K562 (cell line): ENCODE measurements around the gene ALKBH8. TPM values are rescaled to one million over a fixed set of nuclear protein-coding genes. Genes with fewer than 3 reads are reported as not detected.

Source experiments
- KLF16 ChIP-seq: IDR thresholded peaks from 2 replicates; pipeline ENCODE4 v1.6.1; 2016; ENCODE audit warnings: antibody characterized with exemption
- LCOR ChIP-seq: sonication (generic); formaldehyde crosslinking; IDR thresholded peaks from 2 replicates; pipeline ENCODE4 v1.8.0; 2022; ENCODE audit warnings: mild to moderate bottlenecking, missing genetic modification reagents
- NFATC3 ChIP-seq: fragments of 450-650 bp; IDR thresholded peaks from 2 replicates; pipeline ENCODE4 v1.6.1; 2017; ENCODE audit warnings: mild to moderate bottlenecking
- NFIX ChIP-seq: fragments of 250-450 bp; sonication (Bioruptor Pico); IDR thresholded peaks from 2 replicates; pipeline ENCODE4 v1.4.0; 2020; ENCODE audit warnings: low read depth, mild to moderate bottlenecking, moderate library complexity
- NR3C1 ChIP-seq: sonication (generic); formaldehyde crosslinking; IDR thresholded peaks from 2 replicates; pipeline ENCODE4 v1.8.1; 2022; ENCODE audit warnings: missing genetic modification reagents
- PATZ1 ChIP-seq: fragments of 250-450 bp; sonication (Bioruptor Pico); IDR thresholded peaks from 2 replicates; pipeline ENCODE4 v1.5.0; 2020; ENCODE audit warnings: mild to moderate bottlenecking, borderline replicate concordance
- RCOR1 ChIP-seq, 2 experiments: IDR thresholded peaks; 2 replicates each; pipeline ENCODE4 v1.6.1; 2012; ENCODE audit warnings: low read depth in 2 of 2, low read length in 2 of 2, borderline replicate concordance in 1 of 2, improper control_type of control experiment in 1 of 2
- SP2 ChIP-seq: IDR thresholded peaks from 2 replicates; pipeline ENCODE4 v1.6.1; 2011; ENCODE audit warnings: mild to moderate bottlenecking, low read depth, low read length, moderate library complexity; ENCODE audit not compliant: poor library complexity, severe bottlenecking; ENCODE audit errors: extremely low read depth
- ZNF217 ChIP-seq: sonication (generic); formaldehyde crosslinking; IDR thresholded peaks from 2 replicates; pipeline ENCODE4 v1.8.0; 2022; ENCODE audit warnings: mild to moderate bottlenecking, missing genetic modification reagents
- ZNF224 ChIP-seq: sonication (generic); formaldehyde crosslinking; IDR thresholded peaks from 2 replicates; pipeline ENCODE4 v1.8.0; 2022; ENCODE audit warnings: mild to moderate bottlenecking, missing genetic modification reagents
- ZNF354B ChIP-seq: fragments of 250-450 bp; sonication (Bioruptor Pico); IDR thresholded peaks from 2 replicates; pipeline ENCODE4 v1.4.0; 2020
- ZNF592 ChIP-seq: fragments of 450-650 bp; IDR thresholded peaks from 2 replicates; pipeline ENCODE4 v1.6.1; 2017; ENCODE audit warnings: antibody characterized with exemption, mild to moderate bottlenecking
- ZNF695 ChIP-seq: fragments of 450-650 bp; formaldehyde crosslinking; IDR thresholded peaks from 2 replicates; pipeline ENCODE4 v1.4.0; 2020; ENCODE audit warnings: mild to moderate bottlenecking, moderate library complexity
- polyA plus RNA-seq, 8 experiments: library from polyadenylated mRNA; depleted of rRNA in 4 of 8; stranded (reverse) in 5 of 8; unstranded in 3 of 8; fragments of >200 nt; fragmentation: Nextera tagmentation in 2 of 8; fragmentation: Illumina TruSeq in 1 of 8; extraction: Ambion mirVana in 2 of 8; extraction: Trizol in 1 of 8; gene quantifications; 2 replicates each; pipeline versions ENCODE4 v1.2.1 to v1.2.3, GENCODE V29; 2011 to 2014; ENCODE audit warnings: inconsistent platforms in 1 of 8, missing spikeins in 1 of 8
- total RNA-seq, 7 experiments: library from RNA; depleted of rRNA in 6 of 7; stranded (reverse); fragments of >200 nt in 6 of 7; fragmentation: Illumina TruSeq in 2 of 7; extraction: Trizol in 2 of 7; gene quantifications; 2 replicates each; pipeline versions ENCODE4 v1.2.1 to v1.2.3, GENCODE V29; 2011 to 2021; ENCODE audit warnings: low replicate concordance in 1 of 7
- TF ChIP-seq, protein P1 (sequence below): fragments of 200-800 bp; sonication (Bioruptor generic); IDR thresholded peaks from 2 replicates; pipeline ENCODE4 v1.6.1; 2017; ENCODE audit warnings: missing genetic modification characterization, missing compliant biosample characterization

Gene ALKBH8
- total and polyA plus RNA-seq, 9 of the 15 experiments (the other 6 are each of a cell fraction or from before 2014, with no cell fraction given), result 4.3 to 14.4 (median 9.1) TPM

- TF ChIP-seq ZNF217 (CRISPR knock-in tag), result no peak
- no peak for TF ChIP-seq KLF16
- no peak for TF ChIP-seq ZNF224
- TF ChIP-seq LCOR (CRISPR knock-in tag), result no peak
- TF ChIP-seq, protein P1, sequence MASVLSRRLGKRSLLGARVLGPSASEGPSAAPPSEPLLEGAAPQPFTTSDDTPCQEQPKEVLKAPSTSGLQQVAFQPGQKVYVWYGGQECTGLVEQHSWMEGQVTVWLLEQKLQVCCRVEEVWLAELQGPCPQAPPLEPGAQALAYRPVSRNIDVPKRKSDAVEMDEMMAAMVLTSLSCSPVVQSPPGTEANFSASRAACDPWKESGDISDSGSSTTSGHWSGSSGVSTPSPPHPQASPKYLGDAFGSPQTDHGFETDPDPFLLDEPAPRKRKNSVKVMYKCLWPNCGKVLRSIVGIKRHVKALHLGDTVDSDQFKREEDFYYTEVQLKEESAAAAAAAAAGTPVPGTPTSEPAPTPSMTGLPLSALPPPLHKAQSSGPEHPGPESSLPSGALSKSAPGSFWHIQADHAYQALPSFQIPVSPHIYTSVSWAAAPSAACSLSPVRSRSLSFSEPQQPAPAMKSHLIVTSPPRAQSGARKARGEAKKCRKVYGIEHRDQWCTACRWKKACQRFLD, result peak; percentile 36
- 0 out of 4 replicates have a peak, but pooled peaks have one; percentile 8 to 51 for TF ChIP-seq RCOR1 (IDR thresholded peaks at IDR 0.05; ENCODE audit: borderline replicate concordance in 1 of 2, low read depth in 2 of 2, low read length in 2 of 2)
- TF ChIP-seq PATZ1, result no peak
- no peak for TF ChIP-seq NR3C1 (CRISPR knock-in tag)
- no peak for TF ChIP-seq SP2
- no peak for TF ChIP-seq ZNF695 (CRISPR knock-in tag)
- TF ChIP-seq ZNF354B (CRISPR knock-in tag), result no peak
- no peak for TF ChIP-seq NFATC3
- no peak for TF ChIP-seq NFIX (CRISPR knock-in tag)
- TF ChIP-seq ZNF592, result 0 out of 2 replicates have a peak, but pooled peaks have one; percentile 54
Measured at GRCh38 chr11:107565219-107565937, at the start of gene ALKBH8 (continued).
